Measurements from ENCODE around the gene CEP350. TPM values are rescaled to one million over a fixed set of nuclear protein-coding genes. Genes with fewer than 3 reads are reported as not detected.

The CEP350 gene
- polyA plus RNA-seq, 3 donors = 6.7 to 19.8 (median 9.0) TPM

- no peak for TF ChIP-seq CTCF (IDR thresholded peaks at IDR 0.05)
- Histone ChIP-seq H3K9me3 (replicated peaks in 1 of 2; ENCODE audit: control insufficient read depth in 1 of 2, insufficient read depth in 1 of 2, low read length in 2 of 2) (no peaks in the 10 kb centered on the region), H3K4me3 (replicated peaks in 1 of 3; ENCODE audit: low read depth in 2 of 3, low read length in 3 of 3) (no peak overlapping the region), H3K36me3 (replicated peaks in 1 of 2; ENCODE audit: control insufficient read depth in 1 of 2, insufficient read depth in 2 of 2, low read length in 2 of 2) (no peaks in the 10 kb centered on the region), H3K9ac (ENCODE audit: insufficient read depth, low read length, poor library complexity, severe bottlenecking) (no peak overlapping the region), H4K20me1 (ENCODE audit: insufficient read depth, low read length) (no peaks in the 10 kb centered on the region), H3K27ac (ENCODE audit: low read depth in 1 of 2, low read length in 2 of 2) (no peak overlapping the region), H3K4me2 (replicated peaks; ENCODE audit: extremely low read depth, low read length, poor library complexity, severe bottlenecking) (no peak overlapping the region), H3K79me2 (ENCODE audit: insufficient read depth, low read length) (no peaks in the 10 kb centered on the region), H3K4me1 (ENCODE audit: control insufficient read depth in 1 of 2, insufficient read depth in 2 of 2, low read length in 2 of 2) (no peaks in the 10 kb centered on the region), H3K27me3 (ENCODE audit: control insufficient read depth in 2 of 2, insufficient read depth in 2 of 2, low read length in 2 of 2) (no peaks in the 10 kb centered on the region), H2AFZ (ENCODE audit: insufficient read depth, low read depth, low read length, poor library complexity, severe bottlenecking) (no peak overlapping the region)
- Mint-ChIP-seq H3K4me3 (no peak overlapping the region), H3K4me1 (peaks cover 2% of the 10 kb centered on the region), H3K36me3 (no peaks in the 10 kb centered on the region), H3K27ac (no peak overlapping the region), H3K27me3 (ENCODE audit: low read depth in 3 of 3) (peaks cover 0 to 2% (median 2%) of the 10 kb centered on the region in 3 donors), H3K9me3 (no peaks in the 10 kb centered on the region)
- DNase-seq = no peak
- no CpG with 5 or more reads among the region's 2 CpGs for WGBS (ENCODE audit: insufficient coverage)
- intact Hi-C loops (cut with micrococcal nuclease) = no loop called here
Observed at GRCh38 chr1:179929955-179930798, 24.4 kb upstream of the CEP350 start.

- H3K36me3 Mint-ChIP-seq = no peaks in the 10 kb centered on the region
- Histone ChIP-seq H3K9me3 (replicated peaks in 1 of 2; ENCODE audit: control insufficient read depth in 1 of 2, insufficient read depth in 1 of 2, low read length in 2 of 2) (no peaks in the 10 kb centered on the region), H3K4me1 (ENCODE audit: control insufficient read depth in 1 of 2, insufficient read depth in 2 of 2, low read length in 2 of 2) (no peaks in the 10 kb centered on the region), H3K27ac (ENCODE audit: low read depth in 1 of 2, low read length in 2 of 2) (no peak overlapping the region), H4K20me1 (ENCODE audit: insufficient read depth, low read length) (no peaks in the 10 kb centered on the region), H3K79me2 (ENCODE audit: insufficient read depth, low read length) (no peaks in the 10 kb centered on the region), H3K27me3 (ENCODE audit: control insufficient read depth in 2 of 2, insufficient read depth in 2 of 2, low read length in 2 of 2) (no peaks in the 10 kb centered on the region), H2AFZ (ENCODE audit: insufficient read depth, low read depth, low read length, poor library complexity, severe bottlenecking) (no peak overlapping the region), H3K4me2 (replicated peaks; ENCODE audit: extremely low read depth, low read length, poor library complexity, severe bottlenecking) (no peak overlapping the region), H3K9ac (ENCODE audit: insufficient read depth, low read length, poor library complexity, severe bottlenecking) (no peak overlapping the region), H3K4me3 (replicated peaks in 1 of 3; ENCODE audit: low read depth in 2 of 3, low read length in 3 of 3) (no peak overlapping the region), H3K36me3 (replicated peaks in 1 of 2; ENCODE audit: control insufficient read depth in 1 of 2, insufficient read depth in 2 of 2, low read length in 2 of 2) (no peaks in the 10 kb centered on the region)
- DNase-seq = no peak
- H3K4me1 Mint-ChIP-seq = peaks cover 2% of the 10 kb centered on the region
- no CpG with 5 or more reads among the region's 3 CpGs for WGBS (ENCODE audit: insufficient coverage)
- peaks cover 0 to 3% (median 2%) of the 10 kb centered on the region in 3 donors for H3K27me3 Mint-ChIP-seq (ENCODE audit: low read depth in 3 of 3)
- intact Hi-C loops (cut with micrococcal nuclease) = no loop called here
- no peak overlapping the region for H3K27ac Mint-ChIP-seq
- H3K9me3 Mint-ChIP-seq = no peaks in the 10 kb centered on the region
- H3K4me3 Mint-ChIP-seq = no peak overlapping the region
- TF ChIP-seq CTCF (IDR thresholded peaks at IDR 0.05) = no peak
Observed at GRCh38 chr1:179930867-179931266, 23.7 kb upstream of the CEP350 start.

Measured in CD14-positive monocyte (primary cell).